Cardiac septum (tissue), 1 donor: ENCODE measurements around the gene SH2B3. TPM values are rescaled to one million over a fixed set of nuclear protein-coding genes. Genes with fewer than 3 reads are reported as not detected.

Experiments
- DNase-seq: peaks from one replicate; pipeline ENCODE4 v3.0.0-alpha.2; 2020; ENCODE audit warnings: low spot score
- intact Hi-C: fragments of 100-400 bp; cut with DNase I; formaldehyde crosslinking; loops from one replicate; pipeline ENCODE4 v1.14.0; 2022
- total RNA-seq: library from RNA; stranded (reverse); fragmentation: NEBNext Ultra II Directional; extraction: Animal tissue kit (Norgen Biotek cat#: 25700); gene quantifications from one replicate; pipeline ENCODE4 v1.2.1, GENCODE V29; 2021
- donor health status: DM: no; HTN: no; CAD: no.

SH2B3 gene
- total RNA-seq, 1 donor from 2014 or later = 33.7 TPM

- intact Hi-C loops = no loop called here
- peak; percentile 78 for DNase-seq
Observed at GRCh38 chr12:111438481-111438880, 32.8 kb downstream of the SH2B3 start.

- no peak for DNase-seq
- intact Hi-C loops = no loop called here
Observed at GRCh38 chr12:111439657-111440151, 34.0 kb downstream of the SH2B3 start.

- no peak for DNase-seq
- intact Hi-C loops = no loop called here
Observed at GRCh38 chr12:111440152-111440551, 34.4 kb downstream of the SH2B3 start.

GRCh38 chr12:111440631-111441030 lies 34.9 kb downstream of the SH2B3 start:
- intact Hi-C loops = no loop called here
- DNase-seq = no peak

GRCh38 chr12:111441107-111441928 lies 35.6 kb downstream of the SH2B3 start:
- intact Hi-C loops = no loop called here
- DNase-seq = peak; percentile 27

GRCh38 chr12:111442301-111443045 lies 36.8 kb downstream of the SH2B3 start:
- intact Hi-C loops = no loop called here
- DNase-seq = peak; percentile 73

- peak; percentile 57 for DNase-seq
- intact Hi-C loops = no loop called here
Observed at GRCh38 chr12:111443086-111443485, 37.4 kb downstream of the SH2B3 start.

GRCh38 chr12:111443586-111443985 lies 37.9 kb downstream of the SH2B3 start:
- intact Hi-C loops = no loop called here
- peak; percentile 67 for DNase-seq

- peak; percentile 31 for DNase-seq
- intact Hi-C loops = no loop called here
Observed at GRCh38 chr12:111444314-111444924, 38.7 kb downstream of the SH2B3 start.

GRCh38 chr12:111444925-111445725 lies 39.4 kb downstream of the SH2B3 start:
- intact Hi-C loops = loop anchor here (5.0 kb wide), 1 partner anchor 38 kb away; the partner anchor contains the start of gene SH2B3
- DNase-seq = peak; percentile 87

- peak; percentile 74 for DNase-seq
Observed at GRCh38 chr12:111445726-111446581, 40.2 kb downstream of the SH2B3 start.

GRCh38 chr12:111446631-111447570 lies 41.2 kb downstream of the SH2B3 start:
- DNase-seq = peak; percentile 71
- intact Hi-C loops = loop anchor here (5.0 kb wide), 1 partner anchor 40 kb away; the partner anchor contains the start of gene SH2B3

More at GRCh38 chr12:111445726-111446581, 40.2 kb downstream of the SH2B3 start:
- intact Hi-C loops = loop anchor here (5.0 kb wide), 1 partner anchor 39 kb away; the partner anchor contains the start of gene SH2B3

- DNase-seq = peak; percentile 68
- intact Hi-C loops = loop anchor here (5.0 kb wide), 1 partner anchor 40 kb away; the partner anchor contains the start of gene SH2B3
Observed at GRCh38 chr12:111447571-111448265, 42.0 kb downstream of the SH2B3 start.

- intact Hi-C loops = loop anchor here (5.0 kb wide), 1 partner anchor 41 kb away; the partner anchor contains the start of gene SH2B3
- DNase-seq = peak; percentile 47
Observed at GRCh38 chr12:111448266-111448830, 42.6 kb downstream of the SH2B3 start.

GRCh38 chr12:111448846-111449790 lies 43.4 kb downstream of the SH2B3 start:
- intact Hi-C loops = loop anchor here (5.0 kb wide), 1 partner anchor 42 kb away; the partner anchor contains the start of gene SH2B3
- DNase-seq = peak; percentile 70
